HCT116 (cell line): ENCODE data around the gene ARHGEF3.

Source experiments
- CTCF ChIP-seq, 3 experiments: fragments of 200-600 bp in 1 of 3; sonication (generic) in 1 of 3; IDR thresholded peaks in 2 of 3; conservative IDR thresholded peaks in 1 of 3; 2 replicates each; pipeline ENCODE4 v1.5.1; 2012 to 2017; ENCODE audit warnings: low read depth in 2 of 3, low read length in 2 of 3, antibody characterized with exemption in 1 of 3, borderline replicate concordance in 1 of 3, control low read depth in 1 of 3, mild to moderate bottlenecking in 1 of 3, mixed read lengths in 1 of 3, mixed run types in 1 of 3, moderate library complexity in 1 of 3; ENCODE audit not compliant: insufficient read depth in 1 of 3
- JUND ChIP-seq: IDR thresholded peaks from 2 replicates; pipeline ENCODE4 v1.6.1; 2012
- SP1 ChIP-seq: IDR thresholded peaks from 2 replicates; pipeline ENCODE4 v1.6.1; 2012; ENCODE audit warnings: low read depth

- TF ChIP-seq JUND (no peak), SP1 (no peak), CTCF (IDR thresholded peaks at IDR 0.05 in 2 of 3, conservative IDR thresholded peaks at IDR 0.05 in 1 of 3; ENCODE audit: borderline replicate concordance in 1 of 3, insufficient read depth in 1 of 3, low read depth in 2 of 3, low read length in 2 of 3) (no peak)
Observed at GRCh38 chr3:56825567-56826438, 24.1 kb upstream of the ARHGEF3 start.
